SKM-1 treated with dmso at 0.1 percent for 144 hours (cell line): Measurements from ENCODE around the gene MAP3K13.
"Not testable (repeated sequence)": the region's sequence is repeated elsewhere in the genome, so short reads cannot be mapped to it uniquely, and the experiment has no call there.

Source experiments
- DNase-seq: peaks from one replicate; lab custom pipeline; 2025; ENCODE audit not compliant: unreplicated experiment; lab: John Stamatoyannopoulos, UW

The MAP3K13 gene

DNA sequence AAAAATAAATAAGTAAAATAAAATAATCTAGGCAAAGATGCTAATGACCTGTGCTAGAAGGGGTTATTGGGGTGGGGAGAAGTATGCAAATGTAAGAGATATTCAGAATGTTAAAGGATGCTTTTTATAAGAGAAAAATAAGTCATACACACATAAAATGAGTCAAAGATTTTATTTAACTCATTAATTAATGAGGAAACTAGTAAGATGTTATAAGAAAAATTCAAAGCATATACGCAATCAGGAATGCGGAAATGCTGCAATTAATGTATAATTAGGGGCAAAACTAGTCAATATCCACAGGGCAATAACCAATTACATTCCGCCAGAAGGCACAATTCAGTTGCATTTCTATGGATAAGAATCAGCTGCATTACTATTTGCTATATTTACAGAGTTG, 30.1 kb downstream of the MAP3K13 start:
- no peak for DNase-seq

DNA sequence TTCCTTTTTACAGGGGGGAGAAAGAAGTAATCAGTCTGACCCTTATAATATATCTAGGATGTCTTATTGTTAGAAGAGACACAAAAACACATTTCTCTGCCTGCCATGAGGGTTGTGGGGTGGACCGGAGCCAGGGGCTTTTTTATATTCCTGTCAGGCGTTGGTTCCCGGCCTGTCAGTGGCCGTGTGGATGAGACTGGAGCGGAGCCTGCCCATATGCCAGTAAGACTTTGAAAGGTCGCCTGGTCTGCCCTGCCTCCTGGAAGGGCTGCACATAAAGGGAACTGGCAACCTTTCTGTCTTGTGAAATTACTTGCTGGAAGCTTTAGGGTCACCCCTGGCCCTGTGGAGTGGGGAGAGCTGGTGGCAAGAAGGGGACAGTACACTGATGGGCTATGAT, 34.7 kb downstream of the MAP3K13 start:
- no peak for DNase-seq

DNA sequence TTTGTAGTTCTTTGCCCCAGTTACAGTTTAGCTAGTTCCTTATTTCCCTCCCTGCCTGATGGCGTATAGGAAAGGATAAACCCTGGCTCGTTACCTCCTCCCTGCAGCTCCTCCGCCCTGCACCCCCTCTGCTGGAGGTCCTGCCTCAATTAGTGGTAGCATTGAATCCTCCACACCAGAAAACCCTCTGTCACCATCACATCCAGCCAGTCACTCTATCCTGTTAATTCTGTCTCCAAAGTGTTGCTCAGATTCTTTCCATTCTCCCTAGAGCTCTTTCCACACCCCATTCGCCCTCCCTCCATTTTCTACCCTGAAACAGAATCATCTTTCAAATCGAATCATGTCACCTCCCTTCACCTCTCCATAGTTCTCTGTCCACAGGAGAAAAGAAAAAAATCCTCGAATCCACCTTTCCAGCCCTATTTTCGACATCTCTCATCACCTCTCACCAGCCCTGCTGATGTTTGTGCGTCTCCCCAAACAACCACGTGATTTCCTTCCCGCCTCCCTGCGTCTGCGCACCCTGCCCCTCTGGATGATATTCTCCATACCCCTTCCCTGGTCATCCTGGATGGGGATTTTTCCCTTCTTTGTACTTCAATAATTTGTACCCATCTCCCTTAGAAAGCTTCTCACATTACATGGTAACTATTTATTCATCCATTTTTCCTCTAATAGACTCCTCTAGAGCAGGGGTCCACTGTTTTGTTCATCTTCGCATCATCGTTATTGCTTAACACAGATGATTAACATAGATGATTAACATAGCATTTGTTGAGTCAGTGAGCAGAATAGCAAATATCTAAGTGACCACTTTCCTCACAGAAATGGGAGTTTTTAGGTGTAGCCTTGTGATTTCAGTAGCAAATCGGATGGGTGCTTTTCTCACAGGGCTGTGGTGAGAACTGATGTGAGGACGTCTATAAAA, 37.1 kb downstream of the MAP3K13 start:
- no peak for DNase-seq

DNA sequence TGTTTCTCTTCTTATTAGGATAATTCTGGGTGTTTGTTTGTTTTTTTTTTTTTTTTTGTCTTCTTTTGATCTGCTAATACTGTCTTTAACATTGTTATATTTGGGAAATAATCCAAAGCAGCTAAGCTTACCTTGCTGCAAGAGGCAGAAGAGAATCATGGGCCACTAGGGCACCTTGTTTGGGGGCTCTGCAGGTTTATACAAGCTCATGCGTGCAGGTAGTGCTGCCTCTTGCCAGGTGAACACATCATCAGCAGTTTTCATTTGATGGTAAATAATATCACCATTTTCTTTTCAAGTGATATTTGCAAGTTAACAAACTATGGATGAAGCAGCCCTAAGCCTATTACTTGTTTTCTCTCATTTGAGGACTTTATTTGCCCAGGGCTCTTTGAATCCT, 37.9 kb downstream of the MAP3K13 start:
- DNase-seq = no peak

DNA sequence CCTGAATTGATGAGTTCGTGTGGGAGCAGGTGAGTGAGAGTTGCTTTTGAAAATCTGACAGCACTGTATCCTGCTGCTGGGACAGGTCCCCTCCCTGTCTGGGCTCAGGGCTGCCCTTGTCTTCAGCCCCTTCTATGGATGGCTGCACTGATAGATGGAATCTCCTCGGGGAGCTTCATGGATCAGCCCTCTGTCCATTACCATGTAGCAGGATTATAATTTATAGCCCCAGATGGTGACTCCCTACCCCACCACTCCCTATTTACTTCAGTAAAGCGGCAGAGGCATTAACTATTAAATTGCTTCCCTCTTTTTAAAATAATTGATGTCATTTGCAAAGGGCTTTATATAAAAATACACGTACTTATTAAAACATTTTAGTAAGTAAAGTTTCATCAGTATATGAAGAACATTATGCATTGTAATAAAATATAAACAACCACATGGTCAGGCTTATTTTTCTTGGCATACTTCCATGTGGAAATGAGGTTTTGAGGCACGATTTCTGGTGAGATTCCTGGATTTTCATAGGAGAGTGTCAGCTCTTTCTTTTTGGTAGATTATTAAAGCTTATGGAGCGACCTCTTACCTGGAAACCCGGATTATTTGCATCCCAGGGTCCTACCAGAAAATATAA, 38.5 kb downstream of the MAP3K13 start:
- DNase-seq = no peak

DNA sequence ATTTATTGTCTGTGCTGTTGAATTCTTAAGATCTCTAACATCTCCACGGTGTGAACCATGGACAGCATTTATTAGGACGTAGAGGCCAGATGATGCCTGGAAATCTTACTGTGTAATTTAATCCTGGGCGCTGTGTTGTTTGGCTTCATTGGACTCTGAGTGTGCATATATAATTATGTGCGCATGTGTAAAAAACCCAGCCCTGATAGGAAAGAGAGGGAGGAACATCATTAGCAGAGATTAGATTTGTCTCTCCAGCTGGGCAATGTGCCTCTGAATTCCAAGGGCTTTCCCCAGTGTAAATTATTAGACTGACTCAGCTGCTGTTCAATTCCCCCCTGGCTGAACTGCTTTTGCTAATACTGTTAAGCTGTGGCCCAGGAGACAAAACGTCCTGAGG, 39.6 kb downstream of the MAP3K13 start:
- DNase-seq = no peak

DNA sequence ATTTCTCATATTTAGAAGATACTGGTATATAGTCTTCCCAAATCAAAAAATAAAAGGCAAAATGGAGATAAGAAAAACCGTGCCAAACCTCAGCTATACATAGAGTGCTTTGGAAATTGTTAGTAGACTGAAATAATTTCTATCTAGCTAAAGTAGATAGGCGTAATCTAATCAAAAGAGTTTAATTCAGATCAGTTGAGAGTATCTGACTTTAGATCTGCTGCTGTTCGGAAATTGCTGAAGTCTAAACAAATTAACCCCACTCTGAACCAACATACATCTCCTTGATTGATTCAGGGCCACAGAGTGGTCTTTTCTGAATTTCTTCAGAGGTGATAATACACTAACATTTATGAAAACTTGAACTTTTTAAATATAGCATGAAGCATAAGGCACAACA, 40.1 kb downstream of the MAP3K13 start:
- no peak for DNase-seq

DNA sequence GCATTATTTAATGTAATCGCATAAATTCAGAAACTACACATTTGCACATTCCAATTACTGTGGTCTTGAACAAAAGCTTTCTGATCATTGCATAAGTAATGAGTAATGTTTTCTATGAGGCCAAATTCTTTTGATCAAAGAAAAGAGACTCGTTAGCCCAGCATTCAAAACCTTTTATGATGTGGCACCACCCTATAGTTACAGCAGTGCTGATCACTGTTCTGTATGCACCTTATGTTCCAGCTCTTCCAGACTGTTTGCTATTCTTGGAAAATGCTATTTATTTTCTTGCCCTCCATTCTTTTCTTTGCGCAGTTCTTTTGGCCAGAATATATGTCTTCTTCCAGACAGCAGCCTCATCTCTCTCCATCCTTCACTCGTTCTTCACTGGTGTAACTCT, 42.3 kb downstream of the MAP3K13 start:
- no peak for DNase-seq

DNA sequence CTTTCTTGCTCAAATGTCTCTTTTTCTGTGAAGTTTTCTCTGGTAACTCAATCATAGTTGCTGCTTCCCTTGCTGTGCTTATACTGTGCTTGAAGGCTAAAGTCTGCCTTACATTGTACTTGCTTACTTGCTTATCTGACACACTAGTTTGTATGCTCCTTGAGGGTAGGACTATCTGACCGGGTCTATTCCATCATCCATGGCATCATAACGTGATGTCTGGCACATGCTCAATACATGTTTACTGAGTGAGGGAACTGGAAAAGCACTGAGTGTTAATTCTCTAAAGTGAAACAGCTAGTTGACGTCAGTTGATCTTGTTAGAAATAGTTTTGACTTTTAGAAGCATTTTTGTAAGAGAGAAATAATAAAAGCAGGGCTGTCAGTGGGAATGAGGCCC, 42.7 kb downstream of the MAP3K13 start:
- no peak for DNase-seq

DNA sequence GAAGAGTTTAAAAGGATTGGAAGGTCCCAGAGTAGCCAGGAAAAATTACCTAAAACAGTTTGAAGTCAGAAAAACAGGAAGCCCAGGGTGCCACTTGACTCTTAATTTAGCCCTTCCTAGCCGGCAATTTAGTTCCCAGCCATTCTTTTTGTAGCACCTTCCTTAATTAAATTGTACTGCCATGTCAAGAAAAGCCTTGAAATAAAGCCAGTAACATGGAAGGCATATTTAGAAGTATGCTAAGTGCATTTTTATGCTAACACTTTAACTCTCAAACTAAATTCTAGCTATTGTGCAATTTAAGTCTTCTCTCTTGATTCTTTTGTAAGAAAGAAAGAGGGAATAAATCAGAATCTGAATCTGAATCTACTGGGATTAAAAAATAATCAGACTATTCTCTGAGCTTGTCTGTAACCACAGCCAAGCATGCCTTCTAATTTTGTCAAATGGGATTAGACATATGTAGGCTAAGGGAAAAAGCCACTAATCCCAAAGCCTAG, 43.2 kb downstream of the MAP3K13 start:
- no peak for DNase-seq

DNA sequence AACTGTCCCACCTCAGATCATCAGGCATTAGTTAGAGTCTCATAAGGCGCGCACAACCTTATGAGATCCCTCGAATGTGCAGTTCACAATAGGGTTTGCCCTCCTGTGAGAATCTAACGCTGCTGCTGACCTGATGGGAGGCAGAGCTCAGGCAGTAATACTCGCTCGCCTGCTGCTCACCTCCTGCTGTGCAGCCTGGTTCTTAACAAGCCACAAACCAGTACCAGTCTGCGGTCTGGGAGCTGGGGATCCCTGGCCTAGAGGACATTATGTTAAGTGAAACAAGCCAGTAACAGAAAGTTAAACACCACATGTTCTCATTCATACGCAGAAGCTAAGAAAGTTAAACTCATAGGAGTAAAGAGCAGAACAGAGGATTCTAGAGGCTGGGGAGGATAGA, 47.0 kb downstream of the MAP3K13 start:
- DNase-seq = no peak

DNA sequence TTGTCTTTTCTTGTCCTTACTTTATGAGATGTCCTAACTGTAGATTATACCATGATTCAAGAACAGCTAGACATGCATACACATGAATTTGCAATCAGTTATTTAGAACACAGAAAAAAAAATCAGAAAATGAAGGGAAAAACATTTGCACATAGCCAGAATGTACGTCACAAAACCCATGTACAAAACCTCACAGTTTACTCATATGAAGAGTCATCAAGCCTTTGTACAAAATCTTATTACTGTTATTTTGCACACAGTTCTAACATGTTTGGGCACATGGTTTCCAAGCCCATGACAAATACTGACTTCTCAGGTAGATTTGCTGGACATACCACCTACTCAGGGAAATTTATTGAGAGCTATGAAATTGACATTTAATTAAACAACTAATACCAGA, 48.2 kb downstream of the MAP3K13 start:
- no peak for DNase-seq

DNA sequence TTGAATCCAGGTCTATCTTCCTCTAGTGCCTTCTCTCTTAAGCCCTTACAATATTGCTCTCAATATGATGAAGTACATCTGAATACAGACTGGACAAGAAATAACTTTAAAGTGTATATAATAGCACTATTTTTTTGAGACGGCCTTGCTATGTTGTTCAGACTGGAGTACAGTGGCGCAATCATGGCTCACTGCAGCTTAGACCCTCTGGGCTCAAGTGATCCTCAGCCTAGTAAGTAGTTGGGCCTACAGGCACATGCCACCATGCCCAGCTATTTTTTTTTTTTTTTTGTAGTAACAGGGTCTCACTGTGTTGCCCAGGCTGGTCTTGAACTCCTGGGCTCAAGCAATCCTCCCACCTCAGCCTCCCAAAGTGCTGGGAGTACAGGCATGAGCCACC, 53.6 kb downstream of the MAP3K13 start:
- DNase-seq = no peak

DNA sequence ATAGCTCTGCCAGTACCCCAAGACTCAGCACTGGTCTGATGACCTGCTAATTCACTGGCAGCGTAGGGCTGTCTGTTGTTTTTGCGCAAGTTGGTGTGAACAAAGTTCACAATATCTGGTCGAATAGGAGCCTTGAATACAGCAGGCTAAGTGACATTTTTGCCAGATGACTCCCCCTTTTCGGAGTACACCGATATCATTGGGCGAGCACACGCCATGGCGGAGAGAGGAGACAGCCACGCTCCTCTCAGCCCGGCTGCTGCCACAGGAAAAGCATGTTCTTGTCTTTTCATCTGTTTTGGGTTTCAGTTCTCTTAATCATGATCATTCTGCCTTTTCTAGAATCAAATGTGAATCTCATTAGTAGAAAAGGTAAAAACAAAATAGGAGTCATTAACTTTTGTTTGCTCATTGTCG, 55.6 kb downstream of the MAP3K13 start:
- not testable (repeated sequence) for DNase-seq

DNA sequence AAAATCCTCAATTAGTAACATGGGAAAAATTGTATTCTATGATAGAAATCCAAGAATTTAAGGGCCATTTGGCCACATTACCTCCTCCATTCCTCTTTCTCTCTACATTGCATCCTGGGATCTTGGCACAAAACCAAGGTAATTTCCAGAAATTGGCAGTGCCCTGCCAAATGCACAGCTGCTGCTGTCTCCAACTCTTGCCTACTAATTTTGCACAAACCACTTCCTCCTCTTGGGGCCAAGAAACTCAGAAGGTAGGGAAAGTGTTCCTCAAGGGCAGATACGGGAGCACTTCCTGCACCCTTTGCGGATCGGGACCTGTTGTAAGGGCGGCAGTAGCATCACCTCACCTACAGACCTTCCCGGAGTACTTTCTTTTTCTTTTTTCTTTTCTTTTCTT, 57.8 kb downstream of the MAP3K13 start:
- no peak for DNase-seq

DNA sequence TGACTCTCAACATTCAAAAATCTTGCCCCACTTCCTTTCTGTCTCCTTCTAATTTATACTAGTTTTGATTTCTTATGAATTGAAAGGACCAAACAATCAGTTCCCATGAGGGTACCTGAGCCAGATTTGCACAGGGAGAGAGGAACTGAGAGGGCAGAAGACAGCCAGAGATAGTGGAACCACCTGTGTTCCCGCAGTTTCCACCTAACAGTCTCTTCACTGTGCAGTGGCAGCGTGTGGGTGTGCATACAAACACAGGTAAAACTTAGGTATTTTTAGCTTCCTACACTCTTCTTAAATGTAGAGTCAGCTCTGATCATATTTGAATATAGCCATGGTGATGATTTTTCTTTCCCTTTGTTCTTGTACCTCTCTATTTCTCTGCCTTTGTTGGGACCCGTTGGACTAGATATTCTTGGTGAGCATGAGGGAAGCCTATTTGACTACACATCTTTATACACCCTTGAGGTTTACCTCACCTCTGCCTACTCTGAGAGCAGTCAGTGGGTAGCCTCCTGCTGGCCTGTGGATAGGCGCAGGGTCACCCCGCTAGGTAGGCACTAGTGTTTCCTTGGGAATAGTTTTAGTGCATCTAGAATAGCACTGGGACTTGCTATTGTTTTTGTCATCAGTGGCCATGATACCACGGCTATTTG, 58.8 kb downstream of the MAP3K13 start:
- DNase-seq = no peak

DNA sequence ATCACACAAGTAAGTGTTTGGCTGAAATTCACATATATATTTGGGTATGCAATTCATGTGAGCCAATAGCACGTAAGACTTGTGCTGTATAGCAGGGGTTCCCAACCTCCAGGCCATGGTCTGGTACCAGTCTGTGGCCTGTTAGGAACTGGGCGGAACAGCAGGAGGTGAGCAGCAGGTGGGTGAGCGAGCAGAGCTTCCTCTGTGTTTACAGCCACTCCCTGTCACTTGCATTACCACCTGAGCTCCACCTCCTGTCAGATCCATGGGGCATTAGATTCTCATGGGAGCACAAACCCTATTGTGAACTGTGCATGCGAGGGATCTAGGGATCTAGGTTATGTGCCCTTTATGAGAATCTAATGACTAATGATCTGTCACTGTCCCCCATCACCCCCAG, 59.7 kb downstream of the MAP3K13 start:
- DNase-seq = no peak

DNA sequence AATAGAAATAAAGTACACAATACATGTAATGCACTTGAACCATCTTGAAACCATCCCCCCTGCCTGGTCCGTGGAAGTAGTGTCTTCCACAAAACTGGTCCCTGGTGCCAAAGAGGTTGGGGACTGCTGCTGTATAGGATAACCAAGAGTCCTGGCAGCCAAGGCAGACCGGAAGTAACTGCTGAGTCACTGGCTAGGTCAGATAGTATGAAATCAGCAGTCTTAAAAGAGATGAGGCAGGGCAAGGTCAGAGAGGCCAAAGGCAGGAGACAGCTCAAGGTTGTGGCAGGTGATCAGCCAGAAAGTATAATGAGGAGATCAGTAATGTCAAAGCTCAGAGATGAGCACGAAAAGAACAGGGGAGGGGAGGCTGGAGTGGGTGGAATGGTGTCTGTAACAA, 60.2 kb downstream of the MAP3K13 start:
- DNase-seq = peak; percentile 31

DNA sequence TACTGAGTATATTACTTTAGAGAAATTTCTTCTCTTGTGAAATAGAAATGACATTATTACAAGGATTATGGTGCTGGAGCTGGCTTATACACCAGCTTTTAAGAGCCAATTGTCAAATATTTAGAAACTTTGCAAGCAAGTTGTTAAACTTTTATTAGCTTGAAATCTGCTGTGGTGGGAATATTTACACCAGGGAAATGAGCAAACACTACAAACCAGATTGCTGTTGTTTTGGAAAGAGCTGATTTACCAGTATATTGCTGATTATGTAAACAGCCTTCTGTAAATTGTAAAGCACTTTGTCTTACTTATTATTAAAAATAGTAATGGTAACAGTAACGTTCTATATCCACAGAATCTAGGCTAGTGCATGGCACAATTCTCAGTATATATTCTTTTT, 61.5 kb downstream of the MAP3K13 start:
- no peak for DNase-seq

DNA sequence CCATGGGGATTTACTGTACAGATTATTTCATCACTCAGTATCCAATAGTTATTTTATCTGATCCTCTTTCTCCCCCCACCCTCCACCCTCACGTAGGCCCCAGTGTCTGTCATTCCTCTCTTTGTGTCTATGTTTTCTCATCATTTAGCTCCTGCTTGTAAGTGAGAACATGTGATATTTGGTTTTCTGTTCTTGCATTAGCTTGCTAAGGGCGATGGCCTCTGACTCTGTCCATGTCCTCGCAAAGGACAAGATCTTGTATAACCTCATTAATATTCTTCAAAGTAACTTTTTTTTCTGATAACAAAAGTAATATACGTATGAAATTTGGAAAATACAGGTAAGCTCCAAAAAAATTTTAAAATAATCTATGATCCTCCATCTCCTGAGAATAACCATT, 67.4 kb downstream of the MAP3K13 start:
- no peak for DNase-seq

DNA sequence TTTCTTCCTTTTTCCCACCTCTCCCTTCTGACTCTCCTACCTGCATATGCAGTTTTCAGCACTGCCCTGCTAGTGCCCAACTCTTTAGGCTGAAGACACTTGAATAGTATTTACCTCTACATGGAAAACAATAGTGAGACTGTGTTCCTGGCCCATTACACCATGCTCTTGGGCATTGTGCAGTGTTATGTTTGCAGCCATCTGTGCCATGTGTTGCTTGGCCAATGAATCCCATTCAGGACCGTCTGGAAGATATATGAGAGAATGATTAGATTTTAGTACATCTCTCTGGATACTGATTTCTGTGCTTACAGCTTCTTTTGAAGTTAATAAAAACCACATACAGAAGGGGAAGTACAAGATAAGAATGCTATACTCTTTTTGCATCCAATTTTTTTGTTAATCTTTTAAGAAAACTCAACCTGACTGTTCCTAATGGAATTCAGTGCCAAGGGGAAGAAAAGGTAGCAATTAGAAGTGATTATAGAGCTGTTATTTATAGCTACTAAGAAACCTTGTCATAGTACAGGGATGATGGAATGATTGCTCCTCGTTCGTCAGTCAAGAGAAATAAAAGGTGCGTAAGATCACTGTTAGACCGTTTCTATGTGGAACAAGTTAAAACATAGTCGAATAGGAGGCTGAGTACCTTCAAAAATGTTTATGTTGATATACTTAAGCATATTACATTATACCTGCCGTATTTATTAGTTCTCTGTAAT, 77.0 kb downstream of the MAP3K13 start:
- no peak for DNase-seq
